Kidney (tissue), 14 donors: ENCODE data around the gene FAM222B. TPM values are rescaled to one million over a fixed set of nuclear protein-coding genes. Genes with fewer than 3 reads are reported as not detected.

Experiments
- DNase-seq, 5 donors: peaks; one replicate each; pipeline ENCODE4 v3.0.0-alpha.2; 2013 to 2020
- FAIRE-seq: peaks from 2 replicates; lab custom pipeline; 2012; peaks lifted over from hg19 to GRCh38; lab: Jason Lieb, UNC
- H3K27ac ChIP-seq, 2 donors: one replicate each; pipeline ENCODE4 v1.7.0; 2013; ENCODE audit warnings: low read depth in 2 of 2, low read length in 2 of 2, inconsistent platforms in 1 of 2
- H3K27me3 ChIP-seq: one replicate; pipeline ENCODE4 v1.7.1; 2013; ENCODE audit warnings: low read length, inconsistent platforms; ENCODE audit not compliant: control insufficient read depth, insufficient read depth
- H3K36me3 ChIP-seq, 3 donors: one replicate each; pipeline versions ENCODE4 v1.7.0 to v1.7.1; 2013; ENCODE audit warnings: low read length in 3 of 3, control low read depth in 1 of 3, inconsistent platforms in 1 of 3; ENCODE audit not compliant: insufficient read depth in 3 of 3, control insufficient read depth in 2 of 3
- H3K4me1 ChIP-seq, 3 donors: one replicate each; pipeline versions ENCODE4 v1.7.0 to v1.7.1; 2013; ENCODE audit warnings: low read length in 3 of 3, inconsistent platforms in 1 of 3, low read depth in 1 of 3; ENCODE audit not compliant: control insufficient read depth in 2 of 3, insufficient read depth in 2 of 3
- H3K4me3 ChIP-seq, 3 donors: one replicate each; pipeline versions ENCODE4 v1.7.0 to v1.8.1; 2013; ENCODE audit warnings: low read length in 3 of 3, control low read depth in 1 of 3, inconsistent platforms in 1 of 3
- H3K9ac ChIP-seq, 3 donors: one replicate each; pipeline versions ENCODE4 v1.7.0 to v1.7.1; 2013; ENCODE audit warnings: low read length in 3 of 3, control low read depth in 1 of 3, inconsistent platforms in 1 of 3
- H3K9me3 ChIP-seq, 3 donors: one replicate each; pipeline versions ENCODE4 v1.7.0 to v1.7.1; 2013; ENCODE audit warnings: low read length in 3 of 3, control low read depth in 1 of 3, inconsistent platforms in 1 of 3; ENCODE audit not compliant: control insufficient read depth in 2 of 3, insufficient read depth in 1 of 3
- CTCF ChIP-seq: IDR thresholded peaks from 3 replicates; pipeline ENCODE4 v1.5.1; 2012; ENCODE audit warnings: mild to moderate bottlenecking, moderate library complexity, borderline replicate concordance; ENCODE audit not compliant: insufficient read depth; ENCODE audit errors: extremely low read depth
- intact Hi-C: fragments of 100-400 bp; cut with DNase I; formaldehyde crosslinking; loops from one replicate; pipeline ENCODE4 v1.11.1; 2022
- polyA plus RNA-seq: library from polyadenylated mRNA; stranded (reverse); fragments of 350-450 nt; fragmentation: Illumina TruSeq; extraction: RNeasy Lipid Tissue Mini Kit (QIAGEN cat#74804); gene quantifications from one replicate; pipeline ENCODE4 v1.2.3, GENCODE V29; 2014; ENCODE audit warnings: low read depth, low replicate concordance; ENCODE audit not compliant: insufficient read depth
- total RNA-seq: library from RNA; stranded (reverse); fragmentation: NEBNext Ultra II Directional; extraction: Animal tissue kit (Norgen Biotek cat#: 25700); gene quantifications from one replicate; pipeline ENCODE4 v1.2.1, GENCODE V29; 2021
- donor health status: control.
- donor health status: control.
- donor health status: control.
- donor health status: control.
- donor health status: control.
- donor health status: DM: yes; HTN: yes; CAD: no.
- donor health status: Normal renal cell carcinoma (clear cell type).

FAM222B gene
- total and polyA plus RNA-seq, 2 donors from 2014 or later: 13.0 to 31.0 TPM

GRCh38 chr17:28774206-28774605, 68.4 kb downstream of the FAM222B start:
- no peaks in the 10 kb centered on the region for H3K4me1 ChIP-seq
- no peak overlapping the region for H3K9ac ChIP-seq
- H3K27me3 ChIP-seq: no peaks in the 10 kb centered on the region
- no peak overlapping the region for H3K4me3 ChIP-seq
- H3K9me3 ChIP-seq: no peaks in the 10 kb centered on the region
- FAIRE-seq (no peak), DNase-seq (no peak)
- no peak for TF ChIP-seq CTCF
- H3K27ac ChIP-seq: no peak overlapping the region
- no peaks in the 10 kb centered on the region for H3K36me3 ChIP-seq
- intact Hi-C loops: no loop called here

- no peak for FAIRE-seq
- no peak overlapping the region for H3K9ac ChIP-seq
These were observed 68.9 kb downstream of the FAM222B start for GRCh38 chr17:28773736-28774135.

GRCh38 chr17:28765038-28765437, 77.6 kb downstream of the FAM222B start:
- Histone ChIP-seq H3K27ac (no peak overlapping the region), H3K9ac (no peak overlapping the region), H3K4me1 (peaks cover 0 to 5% (median 0%) of the 10 kb centered on the region in 3 donors), H3K4me3 (no peak overlapping the region), H3K27me3 (no peaks in the 10 kb centered on the region), H3K9me3 (no peaks in the 10 kb centered on the region), H3K36me3 (peaks cover 0 to 9% (median 0%) of the 10 kb centered on the region in 3 donors)
- no peak for TF ChIP-seq CTCF
- intact Hi-C loops: no loop called here
- no peak for DNase-seq
- no peak for FAIRE-seq

More at GRCh38 chr17:28773736-28774135, 68.9 kb downstream of the FAM222B start:
- intact Hi-C loops: no loop called here
- H3K27me3 ChIP-seq: no peaks in the 10 kb centered on the region
- no peak for DNase-seq
- TF ChIP-seq CTCF: no peak
- H3K27ac ChIP-seq: no peak overlapping the region
- H3K36me3 ChIP-seq: no peaks in the 10 kb centered on the region
- H3K4me1 ChIP-seq: no peaks in the 10 kb centered on the region
- H3K4me3 ChIP-seq: no peak overlapping the region
- H3K9me3 ChIP-seq: no peaks in the 10 kb centered on the region

- no peaks in the 10 kb centered on the region for H3K9me3 ChIP-seq
- intact Hi-C loops: loop anchor here (5.0 kb wide), 1 partner anchor 153 kb away; no protein-coding TSS in a partner anchor
- DNase-seq (peak in 3 of 5 donors; percentile 74 to 82 (median 77)), FAIRE-seq (peak; percentile 25)
- H3K9ac ChIP-seq: no peak overlapping the region
- H3K4me1 ChIP-seq: peaks cover 0 to 5% (median 0%) of the 10 kb centered on the region in 3 donors
- no peak overlapping the region for H3K4me3 ChIP-seq
- TF ChIP-seq CTCF: peak; percentile 83
- no peak overlapping the region for H3K27ac ChIP-seq
- no peaks in the 10 kb centered on the region for H3K27me3 ChIP-seq
- peaks cover 0 to 15% (median 3%) of the 10 kb centered on the region in 3 donors for H3K36me3 ChIP-seq
These were observed 78.8 kb downstream of the FAM222B start for GRCh38 chr17:28763804-28764266.
